GM18508 (cell line): Measurements from ENCODE around the gene C19orf85.

ENCODE experiments used
- ATAC-seq: cut with Tn5 transposase; IDR thresholded peaks from one replicate; pipeline ENCODE4 v1.9.1; 2021; ENCODE audit warnings: moderate number of reproducible peaks; ENCODE audit not compliant: insufficient read depth, unreplicated experiment

Gene C19orf85

DNA sequence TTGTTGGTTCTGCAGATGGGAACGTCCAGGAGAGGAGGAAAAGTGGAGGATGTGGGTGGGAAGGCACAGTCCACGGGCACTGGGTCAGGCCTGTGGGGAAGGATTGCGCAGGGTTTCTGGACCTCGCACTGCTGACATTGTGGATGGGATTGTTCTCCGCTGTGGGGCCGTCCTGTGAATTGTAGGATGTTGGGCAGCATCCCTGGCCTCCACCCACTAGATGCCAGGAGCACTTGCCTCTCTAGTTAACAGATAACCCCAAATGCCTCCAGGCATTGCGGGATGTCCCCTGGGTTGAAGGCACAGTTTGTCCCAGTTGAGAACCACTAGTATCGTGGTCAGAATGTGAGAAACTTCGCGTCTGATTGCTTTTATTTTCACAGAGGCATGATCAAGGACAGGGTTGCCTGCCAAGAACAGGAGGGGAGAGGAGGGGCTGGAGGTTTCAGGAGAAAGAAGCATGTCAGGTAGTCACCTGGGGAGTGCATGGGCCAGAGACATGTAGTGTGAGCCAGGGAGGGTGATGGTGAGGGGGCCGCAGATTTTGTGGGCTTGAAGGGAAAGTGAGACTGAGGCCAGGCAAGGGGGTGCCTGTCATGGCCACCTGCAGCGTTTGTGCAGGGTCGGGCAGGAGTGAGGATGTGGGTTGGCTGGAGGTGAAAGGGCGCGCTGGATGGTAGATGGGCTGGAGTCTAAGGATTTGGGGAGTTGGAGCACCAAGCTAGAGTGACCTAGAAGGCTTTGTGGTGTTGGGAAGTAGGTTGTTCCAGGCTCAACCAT lies 15.1 kb upstream of the C19orf85 start:
- no peak for ATAC-seq

DNA sequence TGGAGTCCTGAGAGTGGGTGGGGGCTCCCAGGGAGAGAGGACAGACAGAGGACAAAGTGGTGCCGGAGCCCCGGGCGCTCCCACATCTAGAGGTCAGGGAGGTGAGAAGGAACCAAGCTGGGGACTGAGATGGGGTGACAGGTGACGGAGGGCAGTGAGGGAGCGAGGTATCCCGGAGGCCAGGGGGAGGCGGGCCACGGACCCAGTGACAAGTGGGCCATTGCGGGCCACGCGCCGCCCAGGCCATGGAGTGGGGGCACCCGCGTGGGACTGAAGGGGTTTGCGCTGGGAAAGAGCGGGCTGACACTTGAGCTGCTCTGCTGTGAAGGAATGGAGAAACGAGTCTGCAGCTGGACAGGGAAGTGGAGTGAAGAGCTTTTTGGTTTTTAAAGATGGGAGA lies 14.5 kb upstream of the C19orf85 start:
- no peak for ATAC-seq

DNA sequence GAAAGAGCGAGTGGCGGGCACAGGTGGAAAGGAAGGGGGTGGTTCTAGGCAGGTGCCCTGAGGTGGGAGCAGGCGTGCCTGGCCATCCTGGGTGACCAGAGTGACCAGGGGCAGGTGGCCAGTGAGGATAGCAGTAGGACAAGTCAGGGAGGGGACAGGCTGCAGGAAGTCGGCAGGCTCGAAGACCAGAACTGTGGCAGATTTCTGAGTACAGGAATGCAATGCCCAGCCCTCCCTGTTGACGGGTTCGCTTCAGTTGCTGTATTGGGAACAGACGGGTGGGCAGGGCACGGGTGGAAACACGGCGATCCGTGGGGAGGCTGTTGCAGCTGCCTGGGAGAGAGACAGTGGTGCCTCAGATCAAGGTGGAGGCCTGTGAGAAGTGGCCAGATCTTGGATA lies 13.8 kb upstream of the C19orf85 start:
- no peak for ATAC-seq

DNA sequence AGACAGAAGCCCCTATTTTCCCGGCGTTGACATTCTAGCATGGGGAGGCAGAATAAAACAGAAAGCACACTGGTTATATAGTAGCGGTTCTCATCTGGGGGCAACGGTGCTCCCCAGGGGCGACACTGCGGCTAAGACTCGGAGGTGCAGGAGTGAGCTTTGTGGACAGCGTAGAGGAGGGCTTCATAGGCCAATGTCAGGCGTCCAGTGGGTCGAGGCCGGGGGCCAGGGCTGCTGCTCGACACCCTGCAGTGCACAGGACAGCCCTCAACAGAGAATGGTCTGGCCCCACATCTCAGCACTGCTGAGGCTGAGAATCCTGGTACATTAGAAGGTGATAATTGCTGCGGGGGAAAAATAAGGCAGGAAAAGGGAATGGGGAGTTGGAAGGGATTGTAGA lies 13.4 kb upstream of the C19orf85 start:
- ATAC-seq, result no peak

DNA sequence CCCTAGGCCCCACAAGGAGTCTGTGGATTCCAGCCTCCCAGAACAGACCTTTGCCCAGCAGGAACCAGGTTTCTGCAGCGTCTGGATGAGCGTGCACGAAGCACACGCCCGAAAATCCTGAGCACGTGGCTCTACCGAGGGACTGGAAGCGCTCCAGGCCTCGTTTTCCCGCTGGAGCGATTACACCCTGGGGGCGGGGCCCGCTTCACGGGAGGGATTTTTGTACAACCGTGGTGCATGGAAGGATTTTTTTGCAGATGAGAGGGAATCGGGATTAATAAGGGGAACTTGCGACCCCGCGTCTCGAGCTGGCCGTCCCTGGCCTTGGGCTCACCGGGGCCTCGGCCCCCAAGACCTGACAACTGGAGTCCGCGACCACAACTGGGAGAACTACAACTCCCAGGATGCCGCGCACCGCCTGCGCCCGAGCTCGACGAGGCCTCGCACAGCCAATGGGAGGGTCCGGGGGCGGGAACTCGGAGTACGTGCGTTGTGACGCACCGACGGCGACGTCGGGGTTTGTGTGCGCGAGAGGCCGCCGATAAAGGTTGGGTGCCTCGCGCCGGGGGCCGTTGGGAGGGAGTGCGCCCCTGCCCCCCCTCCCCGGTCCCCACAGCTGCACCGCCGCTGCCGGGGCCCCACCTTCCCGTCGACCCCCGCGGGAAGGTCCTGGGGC lies 11.7 kb upstream of the C19orf85 start, which contains the start of gene ZNF628:
Gene ZNF628 (plus strand): TSS at position 518 of the 676 bp plus-strand sequence. CDS start 3,294 bp downstream, outside the sequence.
- peak; percentile 54 for ATAC-seq

DNA sequence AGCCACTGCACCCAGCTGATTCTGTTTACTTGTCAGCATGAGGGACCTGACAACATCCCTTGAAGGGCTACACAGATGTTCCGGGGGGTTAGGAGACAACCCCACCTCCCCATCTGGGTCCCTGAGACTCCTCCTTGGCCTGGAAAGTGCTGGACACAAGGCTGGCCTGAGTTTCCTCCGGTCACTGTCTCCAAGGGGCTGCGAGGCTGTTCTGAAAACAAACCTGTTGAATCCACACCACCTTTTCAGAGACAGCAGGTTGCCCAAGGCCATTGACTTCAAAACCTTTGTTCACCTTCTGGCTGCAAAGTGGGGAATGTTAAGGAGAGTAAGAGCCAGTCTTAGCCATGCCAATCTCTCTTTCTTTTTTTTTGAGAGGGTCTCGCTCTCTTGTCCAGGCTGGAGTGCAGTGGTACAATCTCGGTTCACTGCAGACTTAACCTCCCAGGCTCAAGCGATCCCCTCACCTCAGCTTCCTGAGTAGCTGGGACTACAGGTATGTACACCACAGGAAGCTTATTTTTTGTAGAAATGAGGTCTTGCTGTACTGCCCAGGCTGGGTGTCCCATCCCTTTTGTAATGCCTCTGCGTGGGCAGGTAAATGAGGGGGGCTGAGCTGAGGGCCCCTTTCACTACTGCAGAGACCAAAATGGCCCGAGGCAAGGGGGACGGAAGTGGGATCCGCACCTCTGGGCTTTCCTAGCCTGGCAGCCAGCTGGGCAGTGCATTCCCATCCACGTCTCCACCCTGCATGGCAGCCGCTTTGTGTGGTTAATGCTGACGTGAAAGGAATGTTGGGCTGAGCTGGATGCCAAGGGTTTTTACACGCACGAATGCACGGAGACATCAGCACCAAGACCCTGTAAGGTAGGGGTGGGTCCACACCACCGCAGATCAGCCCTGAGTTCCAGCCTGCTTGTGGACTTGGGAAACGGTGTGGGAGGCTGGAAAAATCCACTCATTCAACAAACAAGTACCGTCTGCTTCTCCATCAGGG lies 10.0 kb upstream of the C19orf85 start:
- no peak for ATAC-seq

DNA sequence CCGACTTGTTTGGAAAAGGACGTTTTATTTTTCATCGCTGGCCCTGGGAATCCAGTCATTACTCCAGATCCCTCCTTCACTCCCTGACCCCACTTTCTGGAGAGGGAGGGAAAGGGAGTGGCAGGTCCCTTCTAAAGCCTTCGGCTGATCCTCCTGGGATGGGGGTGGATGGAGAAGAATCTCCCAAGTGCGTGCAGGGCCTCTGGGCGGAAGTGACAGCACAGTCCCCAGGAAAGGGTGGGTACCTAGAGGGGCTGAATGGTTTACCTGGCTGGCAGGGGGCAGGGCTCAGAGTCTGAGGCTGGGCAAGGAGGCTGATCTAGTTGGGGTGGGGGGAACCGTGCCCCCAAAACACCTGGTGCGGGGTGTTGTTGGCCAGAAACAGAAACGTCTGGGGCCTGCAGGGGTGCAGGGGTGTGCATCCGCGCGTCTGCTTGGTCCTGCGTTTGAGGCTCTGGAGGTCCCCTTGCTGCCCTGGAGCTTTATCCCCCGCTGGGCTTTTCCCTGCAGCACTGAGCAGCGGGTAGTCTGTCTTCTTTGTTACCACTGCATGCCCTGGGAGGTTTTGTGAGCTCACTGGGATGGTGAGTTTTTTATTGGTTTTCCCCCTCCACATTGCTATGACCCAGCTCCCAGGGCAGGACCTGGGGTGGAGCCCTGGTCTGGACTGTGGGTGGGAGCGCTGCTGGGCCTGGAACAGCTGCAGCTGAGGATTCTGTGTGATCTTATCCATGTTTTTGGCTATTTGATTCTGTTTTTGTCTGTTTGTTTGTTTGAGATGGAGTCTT lies 8.9 kb upstream of the C19orf85 start:
- ATAC-seq, result no peak

DNA sequence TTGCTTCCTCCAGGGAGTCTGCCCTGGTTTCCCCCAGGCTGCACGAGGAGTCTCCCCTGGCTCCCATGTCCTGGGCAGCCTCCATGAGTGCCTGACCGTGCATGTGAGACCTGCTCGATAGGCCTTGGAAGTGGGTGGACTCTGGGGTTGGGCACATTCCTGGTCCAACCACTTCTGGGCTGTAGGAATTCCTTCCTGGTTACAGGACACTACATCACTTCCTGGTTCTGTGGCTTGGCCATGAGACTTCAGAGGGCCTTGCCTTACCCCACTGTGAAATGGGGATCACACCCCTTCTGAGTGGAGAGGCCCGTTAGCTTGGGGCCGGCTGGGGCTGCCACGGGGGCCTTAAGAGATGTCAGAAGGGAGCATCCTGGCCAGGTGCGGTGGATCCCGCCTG lies 7.9 kb upstream of the C19orf85 start:
- no peak for ATAC-seq

DNA sequence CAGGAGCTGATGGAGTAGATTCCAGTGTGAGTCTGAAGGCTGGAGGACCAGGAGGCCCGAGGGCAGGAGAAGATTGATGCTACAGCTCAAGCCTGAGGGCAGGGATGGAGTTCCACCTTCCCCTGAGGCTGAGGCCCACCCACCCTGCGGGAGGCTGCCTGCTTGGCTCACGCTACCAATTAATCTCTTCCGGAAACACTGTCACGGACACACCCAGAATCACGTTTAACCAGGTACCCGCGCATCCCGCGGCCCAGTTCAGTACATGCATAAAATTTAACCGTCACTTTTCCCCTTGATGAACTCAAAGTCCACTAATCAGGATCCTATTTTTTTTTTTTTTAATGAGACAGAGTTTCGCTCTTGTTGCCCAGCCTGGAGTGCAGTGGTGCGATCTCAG lies 6.7 kb upstream of the C19orf85 start:
- ATAC-seq, result no peak

DNA sequence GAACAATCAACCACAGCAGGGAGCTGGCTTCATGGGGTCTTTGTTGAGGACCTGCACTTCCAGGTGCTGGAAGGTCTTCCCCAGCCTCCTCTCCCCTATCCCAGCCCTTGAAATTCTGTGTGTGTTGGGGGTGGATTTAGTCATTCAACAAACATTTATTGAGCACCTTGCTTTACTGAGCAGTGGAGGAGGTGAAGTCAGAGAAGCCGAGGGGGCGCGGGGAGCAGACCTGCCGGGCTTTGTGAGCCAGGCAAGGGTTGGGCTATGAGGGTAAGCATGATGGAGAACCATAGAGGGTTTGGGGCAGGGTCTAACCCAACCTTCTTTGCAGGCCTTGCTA lies 3.5 kb upstream of the C19orf85 start:
- no peak for ATAC-seq

DNA sequence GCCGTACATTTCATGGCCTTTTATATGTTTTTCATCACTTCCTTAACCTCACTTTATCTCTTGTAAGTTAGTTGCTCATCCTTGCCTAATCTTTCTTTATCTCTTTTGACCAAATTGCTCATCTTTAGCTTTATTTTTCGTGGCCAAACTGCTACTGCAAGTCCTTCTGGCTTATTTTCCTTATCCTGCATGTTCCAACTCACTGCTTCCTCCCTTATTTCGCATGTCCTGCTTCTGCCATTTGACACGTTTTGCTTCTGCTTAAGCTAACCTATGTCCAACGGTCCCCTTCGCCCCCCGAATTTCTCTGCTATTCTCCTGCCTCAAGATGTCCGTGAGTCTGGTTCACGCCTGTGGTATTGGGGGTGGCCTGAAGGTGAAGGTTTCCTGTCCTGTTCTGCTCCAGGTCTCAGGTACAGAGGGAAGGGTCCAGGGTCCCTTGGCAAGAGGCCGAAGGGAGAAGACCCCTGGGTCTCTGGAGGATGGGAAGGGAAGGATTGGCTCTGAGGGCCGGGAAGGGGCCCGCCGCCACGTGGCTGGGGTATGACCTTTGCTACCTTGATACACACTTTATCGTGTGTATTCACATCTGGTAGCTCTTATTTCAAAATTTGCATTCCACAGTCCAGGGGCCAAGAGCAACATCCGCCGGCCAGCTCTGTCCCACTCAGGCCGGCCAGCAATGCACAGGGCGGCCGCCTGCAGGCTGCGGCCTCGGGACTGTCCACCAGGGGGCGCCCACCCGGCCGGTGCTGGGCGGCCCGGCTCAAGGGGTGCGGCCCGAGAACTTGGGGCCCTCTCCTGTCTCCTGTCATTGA lies 2.9 kb upstream of the C19orf85 start:
- no peak for ATAC-seq

DNA sequence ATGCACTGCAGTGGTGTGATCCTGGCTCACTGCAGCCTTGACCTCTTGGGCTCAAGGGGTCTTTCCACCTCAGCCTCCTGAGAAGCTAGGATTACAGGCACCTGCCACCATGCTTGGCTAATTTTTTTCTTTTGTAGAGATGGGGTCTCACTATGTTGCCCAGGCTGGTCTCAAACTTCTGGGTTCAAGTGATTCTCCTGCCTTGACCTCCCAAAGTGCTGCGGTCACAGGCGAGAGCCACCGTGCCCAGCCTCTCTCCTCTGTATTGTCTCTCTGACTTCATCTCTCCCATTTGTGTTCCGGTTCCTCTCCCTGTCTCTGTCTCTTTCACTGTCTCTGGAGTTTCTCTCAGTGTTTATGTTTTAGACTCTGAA lies 1.7 kb upstream of the C19orf85 start:
- no peak for ATAC-seq

DNA sequence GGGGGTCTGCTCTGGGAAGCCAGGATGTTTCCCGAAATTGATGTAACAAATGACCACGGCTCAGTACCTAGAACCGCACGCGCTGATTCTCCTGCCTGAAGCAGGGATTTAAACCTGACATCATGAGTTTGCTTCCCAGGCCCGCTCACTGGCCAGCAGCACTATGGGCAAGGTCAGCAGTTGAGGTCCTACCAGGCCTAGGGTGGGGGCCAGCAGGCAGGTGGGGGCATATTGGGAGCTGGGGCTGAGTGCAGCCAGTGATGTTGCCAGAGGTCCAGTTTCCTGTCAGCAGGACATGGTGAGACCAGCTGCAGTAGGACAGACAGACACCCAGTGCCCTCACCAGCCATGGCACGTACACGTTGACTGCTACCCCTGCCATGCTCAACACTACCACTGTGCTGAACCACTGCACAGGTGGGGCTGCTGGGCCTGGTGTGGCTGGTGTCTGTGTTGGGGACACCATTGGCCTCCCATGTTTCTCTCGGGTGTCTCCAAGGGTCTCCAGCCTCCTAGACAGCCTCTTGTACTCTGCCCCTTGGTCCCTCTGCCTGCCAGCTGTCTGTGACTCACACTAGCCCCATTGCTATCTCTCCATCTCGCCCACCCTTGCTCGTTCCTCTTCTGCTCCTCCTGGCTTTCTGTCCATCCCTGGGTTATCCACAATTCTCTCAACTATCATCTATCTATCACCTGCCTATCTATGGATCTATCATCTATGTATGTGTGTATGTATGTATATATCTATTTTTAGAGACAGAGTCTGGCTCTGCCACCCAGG lies 1.1 kb upstream of the C19orf85 start:
- no peak for ATAC-seq

DNA sequence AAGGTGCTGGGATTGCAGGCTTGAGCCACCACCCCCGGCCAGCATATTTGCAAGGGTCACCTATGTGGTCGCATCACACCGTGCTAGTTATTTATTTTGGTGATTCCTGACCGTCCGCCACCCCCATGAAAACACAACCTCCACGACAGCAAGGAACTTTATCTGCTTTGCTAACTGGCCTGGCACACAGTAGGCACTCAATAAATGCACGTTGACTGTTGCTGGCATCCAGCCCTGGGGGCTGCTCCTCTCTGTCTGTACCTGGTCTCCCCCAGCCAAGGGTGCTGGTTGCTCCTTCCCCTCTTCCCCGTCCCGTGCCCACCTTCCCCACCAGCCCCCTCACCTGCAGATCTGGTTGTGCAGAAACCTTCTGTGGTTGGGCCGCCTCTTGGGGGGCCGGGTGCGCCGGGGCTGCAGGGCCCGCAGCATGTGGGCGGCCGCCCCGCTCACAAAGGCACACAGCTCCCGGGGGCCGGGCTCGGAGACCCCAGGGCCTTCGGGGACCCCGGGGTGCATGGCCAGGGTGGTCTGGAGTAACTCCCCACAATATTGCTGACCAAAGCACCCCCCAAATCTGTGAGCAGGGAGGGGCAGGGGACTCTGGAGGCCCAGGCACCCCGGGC lies 401 bp downstream of the C19orf85 start:
- ATAC-seq, result no peak

DNA sequence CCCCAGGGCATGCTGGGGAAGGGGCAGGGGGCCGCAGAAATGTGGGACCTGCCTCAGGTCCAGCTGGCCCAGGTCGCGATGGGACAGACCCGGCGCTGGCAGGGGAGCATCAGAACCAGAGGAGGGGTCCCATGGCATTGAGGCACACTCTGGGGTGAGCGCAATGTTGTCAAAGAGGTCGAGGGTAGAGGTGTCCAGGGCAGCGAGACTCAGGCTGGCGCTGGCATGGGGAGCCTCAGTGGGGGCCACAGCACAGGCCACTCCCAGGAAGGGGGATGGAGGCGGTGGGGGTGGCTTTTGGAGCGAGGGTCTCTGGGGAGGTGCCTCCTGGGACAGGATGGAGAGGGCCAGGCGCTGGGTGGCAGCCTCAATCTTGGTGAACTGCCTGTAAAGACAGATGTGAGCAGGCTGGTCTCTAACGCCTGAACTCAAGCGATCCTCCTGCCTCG lies 944 bp downstream of the C19orf85 start:
- no peak for ATAC-seq

DNA sequence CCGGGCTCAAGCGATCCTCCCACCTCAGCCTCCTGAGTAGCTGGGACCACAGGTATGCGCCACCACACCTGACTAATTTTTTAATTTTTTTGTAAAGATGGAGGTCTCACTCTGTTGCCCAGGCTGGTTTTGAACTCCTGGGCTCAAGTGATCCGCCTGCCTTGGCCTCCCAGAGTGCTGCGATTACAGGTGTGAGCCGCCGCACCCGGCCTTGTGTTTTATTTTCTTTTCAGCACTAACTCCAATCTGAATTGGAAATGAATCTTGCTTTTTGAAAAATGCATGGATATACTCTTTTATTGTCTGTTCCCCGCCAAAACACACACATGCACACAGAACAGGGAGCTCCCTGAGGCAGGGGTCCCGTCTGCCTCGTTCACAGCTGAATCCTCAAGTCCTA lies 1.8 kb downstream of the C19orf85 start:
- ATAC-seq, result no peak

DNA sequence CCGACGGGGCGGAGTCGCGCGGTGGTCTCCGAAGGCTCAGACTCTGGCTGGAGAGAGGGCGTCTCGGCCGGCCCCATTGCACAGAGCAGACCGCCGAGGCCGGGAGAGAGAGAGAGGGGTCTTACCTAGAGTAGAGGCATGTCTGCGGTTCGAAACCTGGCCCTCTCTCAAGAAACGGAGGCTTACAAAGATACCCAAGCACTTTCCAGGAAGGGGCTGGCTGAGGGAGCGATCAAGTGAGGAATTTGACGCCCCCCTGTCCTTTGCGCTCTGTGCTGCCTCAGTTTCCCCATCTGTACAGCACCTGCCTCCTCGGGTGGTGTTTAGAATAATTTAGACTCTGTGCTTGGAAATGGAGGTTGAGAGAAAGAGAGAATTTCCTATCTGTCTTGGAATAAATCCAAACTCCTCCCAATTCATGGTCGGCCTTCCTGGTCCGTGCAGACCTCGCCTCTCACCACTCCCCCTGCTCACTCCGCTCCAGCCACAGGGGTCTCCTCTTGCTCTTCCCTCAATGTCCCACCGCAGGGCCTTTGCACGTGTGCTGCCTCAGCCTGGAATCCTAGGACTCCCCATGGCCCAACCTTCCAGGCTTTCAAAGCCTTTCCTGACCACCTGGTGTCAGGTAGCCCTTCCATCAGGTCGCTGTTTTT lies 2.5 kb downstream of the C19orf85 start:
- no peak for ATAC-seq
